Measurements from ENCODE around the gene PLXDC2.
A peak's percentile ranks its signal among the peaks of the same experiment; 100 is the strongest.

The PLXDC2 gene

DNA sequence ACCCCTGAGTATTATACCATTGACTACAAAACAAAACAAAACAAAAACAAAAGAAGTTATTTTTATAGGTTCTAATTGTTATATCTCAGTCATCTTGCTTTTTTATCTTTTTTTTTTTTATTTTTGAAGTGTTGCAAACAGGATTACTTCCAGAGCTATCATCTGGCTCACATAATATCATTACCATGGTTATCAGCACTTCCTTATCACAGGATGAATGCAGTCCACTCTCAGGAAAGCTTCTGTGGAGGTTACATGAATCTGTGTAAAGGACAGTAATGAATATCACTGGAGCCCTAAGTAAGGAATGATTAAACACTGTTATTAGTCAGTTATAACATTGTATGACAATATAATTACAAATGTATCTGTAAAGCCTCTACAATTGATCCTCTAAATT lies 451.5 kb downstream of the PLXDC2 start:
- no peak overlapping the region for H3K27ac ChIP-seq (ENCODE audit: low read depth, low read length)
- H3K56ac ChIP-seq (ENCODE audit: low read length): no peak overlapping the region
- H3K36me3 ChIP-seq (ENCODE audit: control insufficient read depth, insufficient read depth, low read length): no peaks in the 10 kb centered on the region
- H4K8ac ChIP-seq (ENCODE audit: low read depth, low read length): no peak overlapping the region
- no peak overlapping the region for H3K4me3 ChIP-seq (ENCODE audit: low read length)
- H4K5ac ChIP-seq (ENCODE audit: low read length): no peak overlapping the region
- H3K4ac ChIP-seq (ENCODE audit: low read depth, low read length): no peak overlapping the region
- H3K27me3 ChIP-seq (ENCODE audit: insufficient read depth, low read length, poor library complexity): no peaks in the 10 kb centered on the region
- no peak overlapping the region for H3K9ac ChIP-seq (ENCODE audit: low read length)
- H2BK15ac ChIP-seq (replicated peaks; ENCODE audit: low read depth): no peak overlapping the region
- H2BK5ac ChIP-seq (ENCODE audit: low read length): no peak overlapping the region
- no peak overlapping the region for H3K18ac ChIP-seq (ENCODE audit: low read length)
- no peaks in the 10 kb centered on the region for H3K4me1 ChIP-seq (ENCODE audit: control insufficient read depth, low read depth, low read length)
- H3K23ac ChIP-seq (ENCODE audit: low read length): no peak overlapping the region
- no peak overlapping the region for H3K4me2 ChIP-seq (ENCODE audit: low read length)
- no peaks in the 10 kb centered on the region for H3K79me1 ChIP-seq (ENCODE audit: low read length)
- no peak overlapping the region for H2AK5ac ChIP-seq (ENCODE audit: low read length)
- DNase-seq: peak; percentile 66
- H3K79me2 ChIP-seq (ENCODE audit: control insufficient read depth, insufficient read depth, low read length): no peaks in the 10 kb centered on the region
- no peak overlapping the region for H2BK120ac ChIP-seq (ENCODE audit: low read depth, low read length)

DNA sequence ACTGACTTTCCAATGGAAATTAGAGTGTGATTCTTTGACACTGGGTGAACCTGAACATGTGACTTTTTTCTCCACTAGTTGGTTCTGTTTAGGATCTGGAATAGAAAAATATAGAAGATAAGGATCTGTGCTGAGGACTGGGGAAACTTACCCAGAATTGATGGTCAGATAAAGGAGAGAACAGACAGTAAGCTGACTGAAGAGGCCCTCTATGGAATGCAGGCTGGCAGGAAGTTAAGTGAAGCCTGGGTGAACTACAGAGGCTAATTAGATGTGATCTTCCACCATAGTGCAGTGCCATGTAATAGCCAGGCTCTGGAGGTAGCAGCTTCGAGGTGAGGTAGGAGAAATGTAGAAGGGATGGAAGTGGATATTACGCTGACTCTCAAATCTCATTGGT lies 455.3 kb downstream of the PLXDC2 start:
- peak; percentile 57 for DNase-seq
- WGBS (ENCODE audit: extremely low coverage, insufficient coverage, low lambda C conversion rate): no CpG with 5 or more reads among the region's 2 CpGs
- no peak overlapping the region for H4K5ac ChIP-seq (ENCODE audit: low read length)

DNA sequence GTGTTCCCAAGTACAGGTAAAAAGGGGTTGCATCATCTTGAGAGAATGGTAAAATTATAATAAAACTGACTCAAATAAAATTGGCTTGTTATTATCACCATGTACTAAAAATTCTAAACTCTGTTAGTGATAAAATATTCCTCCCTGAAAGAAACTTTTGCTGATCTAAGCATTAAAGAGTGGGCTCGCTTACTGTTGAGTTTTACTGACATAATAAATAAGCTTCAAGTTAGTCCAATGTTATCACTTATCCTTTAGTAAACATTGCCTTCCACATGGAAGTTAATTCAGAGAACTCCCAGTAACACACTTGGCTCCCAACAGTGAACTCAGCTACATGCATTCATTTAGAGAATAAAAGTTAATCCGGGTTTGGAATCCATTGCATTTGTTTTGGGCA lies 456.4 kb downstream of the PLXDC2 start:
- Histone ChIP-seq H3K23ac (ENCODE audit: low read length) (no peak overlapping the region), H3K79me2 (ENCODE audit: control insufficient read depth, insufficient read depth, low read length) (no peaks in the 10 kb centered on the region), H2BK5ac (ENCODE audit: low read length) (no peak overlapping the region), H4K8ac (ENCODE audit: low read depth, low read length) (no peak overlapping the region), H3K56ac (ENCODE audit: low read length) (no peak overlapping the region), H3K4ac (ENCODE audit: low read depth, low read length) (no peak overlapping the region), H2AK5ac (ENCODE audit: low read length) (no peak overlapping the region), H3K4me3 (ENCODE audit: low read length) (no peak overlapping the region), H3K4me2 (ENCODE audit: low read length) (no peak overlapping the region), H3K18ac (ENCODE audit: low read length) (no peak overlapping the region), H3K27me3 (ENCODE audit: insufficient read depth, low read length, poor library complexity) (no peaks in the 10 kb centered on the region), H3K27ac (ENCODE audit: low read depth, low read length) (no peak overlapping the region), H4K5ac (ENCODE audit: low read length) (no peak overlapping the region), H3K79me1 (ENCODE audit: low read length) (no peaks in the 10 kb centered on the region), H3K36me3 (ENCODE audit: control insufficient read depth, insufficient read depth, low read length) (no peaks in the 10 kb centered on the region), H3K9ac (ENCODE audit: low read length) (no peak overlapping the region), H3K4me1 (ENCODE audit: control insufficient read depth, low read depth, low read length) (no peaks in the 10 kb centered on the region), H2BK15ac (replicated peaks; ENCODE audit: low read depth) (no peak overlapping the region), H2BK120ac (ENCODE audit: low read depth, low read length) (no peak overlapping the region)
- DNase-seq: no peak
- WGBS (ENCODE audit: extremely low coverage, insufficient coverage, low lambda C conversion rate): no CpG with 5 or more reads among the region's 2 CpGs

More for the DNA sequence above, 455.3 kb downstream of the PLXDC2 start:
- Histone ChIP-seq H3K79me2 (ENCODE audit: control insufficient read depth, insufficient read depth, low read length) (no peaks in the 10 kb centered on the region), H3K36me3 (ENCODE audit: control insufficient read depth, insufficient read depth, low read length) (no peaks in the 10 kb centered on the region), H2BK15ac (replicated peaks; ENCODE audit: low read depth) (no peak overlapping the region), H3K79me1 (ENCODE audit: low read length) (no peaks in the 10 kb centered on the region), H2BK5ac (ENCODE audit: low read length) (no peak overlapping the region), H4K8ac (ENCODE audit: low read depth, low read length) (no peak overlapping the region), H3K27ac (ENCODE audit: low read depth, low read length) (no peak overlapping the region), H3K27me3 (ENCODE audit: insufficient read depth, low read length, poor library complexity) (no peaks in the 10 kb centered on the region), H3K56ac (ENCODE audit: low read length) (no peak overlapping the region), H3K4me3 (ENCODE audit: low read length) (no peak overlapping the region), H3K4me1 (ENCODE audit: control insufficient read depth, low read depth, low read length) (no peaks in the 10 kb centered on the region), H3K18ac (ENCODE audit: low read length) (no peak overlapping the region), H3K4ac (ENCODE audit: low read depth, low read length) (no peak overlapping the region), H2AK5ac (ENCODE audit: low read length) (no peak overlapping the region), H2BK120ac (ENCODE audit: low read depth, low read length) (no peak overlapping the region), H3K4me2 (ENCODE audit: low read length) (no peak overlapping the region), H3K23ac (ENCODE audit: low read length) (no peak overlapping the region), H3K9ac (ENCODE audit: low read length) (no peak overlapping the region)

DNA sequence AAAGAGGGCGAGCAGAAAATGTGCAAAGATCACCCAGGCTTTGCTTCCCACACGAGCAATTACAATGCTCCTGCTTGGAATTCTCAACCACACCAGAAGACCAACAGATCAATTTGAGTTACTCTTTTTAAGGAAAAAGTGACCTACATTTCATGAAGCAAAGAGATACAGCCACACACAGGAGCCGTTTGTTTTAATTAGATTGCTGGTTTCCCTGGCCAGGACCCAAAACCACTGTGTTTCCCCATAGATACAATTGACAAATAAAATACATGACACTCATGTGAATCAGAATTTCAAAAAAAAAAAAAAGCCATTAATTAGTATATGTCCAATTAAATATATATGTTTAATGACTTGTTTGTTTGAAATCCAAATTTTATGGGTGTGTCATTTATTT lies 458.3 kb downstream of the PLXDC2 start:
- DNase-seq: no peak
- Histone ChIP-seq H3K4me3 (ENCODE audit: low read length) (no peak overlapping the region), H3K27me3 (ENCODE audit: insufficient read depth, low read length, poor library complexity) (no peaks in the 10 kb centered on the region), H4K8ac (ENCODE audit: low read depth, low read length) (no peak overlapping the region), H2BK5ac (ENCODE audit: low read length) (no peak overlapping the region), H3K56ac (ENCODE audit: low read length) (no peak overlapping the region), H3K9ac (ENCODE audit: low read length) (no peak overlapping the region), H4K5ac (ENCODE audit: low read length) (no peak overlapping the region), H2AK5ac (ENCODE audit: low read length) (no peak overlapping the region), H3K27ac (ENCODE audit: low read depth, low read length) (no peak overlapping the region), H3K36me3 (ENCODE audit: control insufficient read depth, insufficient read depth, low read length) (no peaks in the 10 kb centered on the region), H2BK15ac (replicated peaks; ENCODE audit: low read depth) (no peak overlapping the region), H3K23ac (ENCODE audit: low read length) (no peak overlapping the region), H3K18ac (ENCODE audit: low read length) (no peak overlapping the region), H2BK120ac (ENCODE audit: low read depth, low read length) (no peak overlapping the region), H3K4me2 (ENCODE audit: low read length) (no peak overlapping the region), H3K79me2 (ENCODE audit: control insufficient read depth, insufficient read depth, low read length) (no peaks in the 10 kb centered on the region), H3K4ac (ENCODE audit: low read depth, low read length) (no peak overlapping the region), H3K79me1 (ENCODE audit: low read length) (no peaks in the 10 kb centered on the region), H3K4me1 (ENCODE audit: control insufficient read depth, low read depth, low read length) (no peaks in the 10 kb centered on the region)
- WGBS (ENCODE audit: extremely low coverage, insufficient coverage, low lambda C conversion rate): no CpG with 5 or more reads among the region's 3 CpGs

DNA sequence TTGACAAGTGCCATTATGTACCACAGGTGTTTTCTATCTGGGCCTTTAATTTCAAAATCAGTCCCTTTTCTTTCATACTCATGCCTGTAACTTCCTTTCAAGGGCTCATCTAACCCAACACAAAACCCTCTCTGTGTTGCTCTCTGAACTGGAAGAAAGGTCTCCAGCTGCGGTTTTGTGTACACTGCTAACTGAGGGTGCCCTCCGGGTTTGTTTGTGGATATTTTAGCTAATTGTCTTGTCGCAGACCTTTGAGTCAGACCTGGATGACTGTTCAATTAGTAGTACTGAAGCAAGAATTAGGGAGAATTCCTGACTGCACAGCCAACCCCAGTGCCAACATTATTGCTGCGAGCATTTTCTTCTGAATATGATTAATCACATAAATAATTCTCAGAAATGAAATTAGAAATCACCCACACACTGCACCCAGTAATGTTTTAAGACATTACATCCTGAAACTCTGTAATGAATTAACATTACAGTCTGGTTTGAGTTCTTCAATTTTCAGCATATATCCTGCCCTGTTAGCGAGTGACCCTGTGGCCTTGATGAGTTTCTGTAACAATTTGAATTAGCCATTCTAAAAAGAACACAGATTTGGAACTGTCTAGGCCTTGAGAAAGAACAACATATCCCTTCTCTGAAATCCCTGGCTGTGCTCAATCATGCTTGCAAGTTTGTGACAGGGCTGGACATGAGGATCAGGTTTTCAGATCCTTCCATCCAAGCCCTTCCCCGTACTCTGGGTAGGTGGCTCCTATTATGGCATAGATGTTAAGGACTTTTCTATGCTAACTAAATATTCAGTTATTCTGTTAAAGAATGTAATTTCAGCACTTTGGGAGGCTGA lies 460.1 kb downstream of the PLXDC2 start:
- DNase-seq: no peak
- Histone ChIP-seq H3K4ac (ENCODE audit: low read depth, low read length) (no peak overlapping the region), H2BK5ac (ENCODE audit: low read length) (no peak overlapping the region), H3K4me1 (ENCODE audit: control insufficient read depth, low read depth, low read length) (no peaks in the 10 kb centered on the region), H2BK120ac (ENCODE audit: low read depth, low read length) (no peak overlapping the region), H3K4me3 (ENCODE audit: low read length) (no peak overlapping the region), H3K79me1 (ENCODE audit: low read length) (no peaks in the 10 kb centered on the region), H4K8ac (ENCODE audit: low read depth, low read length) (no peak overlapping the region), H3K36me3 (ENCODE audit: control insufficient read depth, insufficient read depth, low read length) (no peaks in the 10 kb centered on the region), H3K27ac (ENCODE audit: low read depth, low read length) (no peak overlapping the region), H3K56ac (ENCODE audit: low read length) (no peak overlapping the region), H4K5ac (ENCODE audit: low read length) (no peak overlapping the region), H3K4me2 (ENCODE audit: low read length) (no peak overlapping the region), H3K27me3 (ENCODE audit: insufficient read depth, low read length, poor library complexity) (no peaks in the 10 kb centered on the region), H3K79me2 (ENCODE audit: control insufficient read depth, insufficient read depth, low read length) (no peaks in the 10 kb centered on the region), H2BK15ac (replicated peaks; ENCODE audit: low read depth) (no peak overlapping the region), H3K18ac (ENCODE audit: low read length) (no peak overlapping the region), H3K23ac (ENCODE audit: low read length) (no peak overlapping the region), H3K9ac (ENCODE audit: low read length) (no peak overlapping the region), H2AK5ac (ENCODE audit: low read length) (no peak overlapping the region)
- no CpG with 5 or more reads among the region's 6 CpGs for WGBS (ENCODE audit: extremely low coverage, insufficient coverage, low lambda C conversion rate)

DNA sequence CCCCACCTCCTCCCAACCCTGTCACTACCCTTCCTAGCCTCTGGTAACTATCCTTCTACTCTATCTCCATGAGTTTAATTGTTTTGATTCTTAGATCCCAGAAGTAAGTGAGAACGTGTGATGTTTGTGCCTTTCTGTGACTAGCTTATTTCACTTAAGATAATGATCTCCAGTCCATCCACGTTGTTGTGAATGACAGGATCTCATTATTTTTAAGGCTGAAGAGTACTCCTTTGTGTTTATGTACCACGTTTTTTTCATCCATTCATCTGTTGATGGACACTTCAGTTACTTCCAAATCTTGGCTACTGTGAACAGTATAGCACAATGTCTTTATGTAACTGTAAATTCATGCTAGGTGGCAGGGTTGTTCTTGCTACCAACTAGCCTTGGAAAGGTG lies 461.6 kb downstream of the PLXDC2 start:
- no CpG with 5 or more reads among the region's 3 CpGs for WGBS (ENCODE audit: extremely low coverage, insufficient coverage, low lambda C conversion rate)
- Histone ChIP-seq H3K23ac (ENCODE audit: low read length) (no peak overlapping the region), H3K4me3 (ENCODE audit: low read length) (no peak overlapping the region), H2BK120ac (ENCODE audit: low read depth, low read length) (no peak overlapping the region), H2BK15ac (replicated peaks; ENCODE audit: low read depth) (no peak overlapping the region), H3K79me1 (ENCODE audit: low read length) (no peaks in the 10 kb centered on the region), H3K27ac (ENCODE audit: low read depth, low read length) (no peak overlapping the region), H2BK5ac (ENCODE audit: low read length) (no peak overlapping the region), H3K9ac (ENCODE audit: low read length) (no peak overlapping the region), H3K56ac (ENCODE audit: low read length) (no peak overlapping the region), H2AK5ac (ENCODE audit: low read length) (no peak overlapping the region), H3K4ac (ENCODE audit: low read depth, low read length) (no peak overlapping the region), H3K79me2 (ENCODE audit: control insufficient read depth, insufficient read depth, low read length) (no peaks in the 10 kb centered on the region), H3K36me3 (ENCODE audit: control insufficient read depth, insufficient read depth, low read length) (no peaks in the 10 kb centered on the region), H3K27me3 (ENCODE audit: insufficient read depth, low read length, poor library complexity) (no peaks in the 10 kb centered on the region), H3K18ac (ENCODE audit: low read length) (no peak overlapping the region), H3K4me2 (ENCODE audit: low read length) (no peak overlapping the region), H3K4me1 (ENCODE audit: control insufficient read depth, low read depth, low read length) (no peaks in the 10 kb centered on the region), H4K8ac (ENCODE audit: low read depth, low read length) (no peak overlapping the region), H4K5ac (ENCODE audit: low read length) (no peak overlapping the region)
- no peak for DNase-seq

Data from mesendoderm (in vitro differentiated cells).